GM23248 (cell line): ENCODE results near the gene NRBP1.

ENCODE experiments used
- EZH2 ChIP-seq: fragments of 200-600 bp; sonication (generic); IDR thresholded peaks from 2 replicates; pipeline ENCODE4 v1.6.1; 2018; ENCODE audit warnings: antibody characterized with exemption, mild to moderate bottlenecking; ENCODE audit not compliant: insufficient read depth, poor library complexity, severe bottlenecking
- EZH2phosphoT487 ChIP-seq: fragments of 200-600 bp; sonication (generic); IDR thresholded peaks from 2 replicates; pipeline ENCODE4 v1.6.1; 2018; ENCODE audit warnings: antibody characterized with exemption, moderate library complexity, mild to moderate bottlenecking, low read depth; ENCODE audit not compliant: insufficient read depth

- TF ChIP-seq EZH2 (no peak), EZH2phosphoT487 (no peak)
Measured at GRCh38 chr2:27421660-27422250, 6.7 kb upstream of the NRBP1 start.
